Lower leg skin (tissue), 3 donors: ENCODE data around the gene GPS1.

Experiments used
- CTCF ChIP-seq, 3 donors: fragments of 450-650 bp; IDR thresholded peaks; one replicate each; pipeline ENCODE4 v1.5.1; 2016; ENCODE audit warnings: antibody characterized with exemption in 3 of 3, mild to moderate bottlenecking in 3 of 3, moderate library complexity in 2 of 3
- POLR2A ChIP-seq, 2 donors: fragments of 450-650 bp; IDR thresholded peaks; one replicate each; pipeline ENCODE4 v1.6.1; 2016 to 2017; ENCODE audit warnings: antibody characterized with exemption in 2 of 2, mild to moderate bottlenecking in 1 of 2, moderate library complexity in 1 of 2

- no peak for TF ChIP-seq CTCF (IDR thresholded peaks at IDR 0.05)
- TF ChIP-seq POLR2A (IDR thresholded peaks at IDR 0.05): no peak
Measured at GRCh38 chr17:82022981-82023446, 28.7 kb upstream of the GPS1 start, which contains the start of gene LRRC45.
